ENCODE results near the gene CUL9.

GRCh38 chr6:43200541-43200940 lies 18.5 kb downstream of the CUL9 start:
- TF ChIP-seq PATZ1 (CRISPR knock-in tag; IDR thresholded peaks at IDR 0.05; ENCODE audit: borderline replicate concordance) (no peak), ISL1 (CRISPR knock-in tag; IDR thresholded peaks at IDR 0.05) (no peak), ZFP30 (CRISPR knock-in tag; IDR thresholded peaks at IDR 0.05) (no peak), ESRRG (CRISPR knock-in tag; IDR thresholded peaks at IDR 0.05) (no peak), ZFP3 (CRISPR knock-in tag; IDR thresholded peaks at IDR 0.05) (no peak), SNAI2 (CRISPR knock-in tag; IDR thresholded peaks at IDR 0.05) (no peak), CSRNP3 (CRISPR knock-in tag; IDR thresholded peaks at IDR 0.05) (no peak), ZNF565 (CRISPR knock-in tag; conservative IDR thresholded peaks at IDR 0.05; ENCODE audit: low read depth) (no peak)
